Hepatocyte (in vitro differentiated cells): ENCODE results near the gene PARP1.

Source experiments
- EZH2 ChIP-seq: fragments of 200-600 bp; sonication (generic); IDR thresholded peaks from 2 replicates; pipeline ENCODE4 v1.6.1; 2016; ENCODE audit warnings: antibody characterized with exemption, mild to moderate bottlenecking, borderline replicate concordance
- EZH2phosphoT487 ChIP-seq: fragments of 200-600 bp; sonication (generic); IDR thresholded peaks from one replicate; pipeline ENCODE4 v1.6.1; 2018; ENCODE audit warnings: antibody characterized with exemption, mild to moderate bottlenecking, low read depth, moderate library complexity; ENCODE audit not compliant: unreplicated experiment, severe bottlenecking
- TF ChIP-seq, protein P1 (sequence below): fragments of 200-600 bp; sonication (generic); IDR thresholded peaks from 2 replicates; pipeline ENCODE4 v1.5.1; 2016; ENCODE audit warnings: antibody characterized with exemption, mild to moderate bottlenecking; ENCODE audit not compliant: poor library complexity

DNA sequence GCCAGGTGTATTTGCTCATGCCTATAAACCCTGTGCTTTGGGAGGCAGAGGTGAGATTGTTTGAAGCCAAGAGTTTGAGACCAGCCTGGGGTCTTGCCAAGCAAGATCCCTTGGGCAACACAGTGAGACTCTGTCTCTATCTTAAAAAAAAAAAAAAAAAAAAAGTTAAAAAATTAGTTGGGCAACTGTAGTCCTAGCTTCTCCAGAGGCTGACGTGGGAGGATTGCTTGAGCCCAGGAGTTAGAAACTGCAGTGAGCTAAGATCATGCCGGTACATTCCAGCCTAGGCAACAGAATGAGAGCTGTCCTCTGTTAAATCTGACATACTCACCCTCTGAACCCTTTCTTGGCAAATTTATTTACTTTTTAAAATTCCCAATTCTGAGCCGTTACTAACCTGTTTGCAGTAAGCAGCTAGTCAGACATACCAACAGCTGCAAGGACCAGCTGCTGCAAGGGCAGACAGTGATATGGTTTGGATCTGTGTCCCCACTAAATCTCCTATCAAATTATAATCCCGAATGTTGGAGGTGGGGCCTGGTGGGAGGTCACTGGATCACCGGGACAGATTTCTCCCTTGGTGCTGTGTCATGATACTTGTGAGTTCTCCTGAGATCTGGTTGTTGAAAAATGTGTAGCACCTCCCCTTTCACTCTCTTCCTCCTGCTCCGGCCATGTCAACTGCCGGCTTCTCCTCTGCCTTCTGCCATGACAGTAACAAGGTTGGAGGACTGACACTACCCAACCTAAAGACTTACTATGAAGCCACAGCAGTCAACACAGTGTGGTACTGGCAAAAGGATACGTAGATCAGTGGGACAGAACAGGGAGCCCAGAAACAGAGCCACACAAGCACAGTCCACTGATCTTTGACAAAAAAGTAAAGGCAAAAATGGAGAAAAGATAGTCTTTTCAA, 10.6 kb downstream of the PARP1 start:
- TF ChIP-seq EZH2 (no peak), EZH2phosphoT487 (no peak)
- TF ChIP-seq, protein P1, sequence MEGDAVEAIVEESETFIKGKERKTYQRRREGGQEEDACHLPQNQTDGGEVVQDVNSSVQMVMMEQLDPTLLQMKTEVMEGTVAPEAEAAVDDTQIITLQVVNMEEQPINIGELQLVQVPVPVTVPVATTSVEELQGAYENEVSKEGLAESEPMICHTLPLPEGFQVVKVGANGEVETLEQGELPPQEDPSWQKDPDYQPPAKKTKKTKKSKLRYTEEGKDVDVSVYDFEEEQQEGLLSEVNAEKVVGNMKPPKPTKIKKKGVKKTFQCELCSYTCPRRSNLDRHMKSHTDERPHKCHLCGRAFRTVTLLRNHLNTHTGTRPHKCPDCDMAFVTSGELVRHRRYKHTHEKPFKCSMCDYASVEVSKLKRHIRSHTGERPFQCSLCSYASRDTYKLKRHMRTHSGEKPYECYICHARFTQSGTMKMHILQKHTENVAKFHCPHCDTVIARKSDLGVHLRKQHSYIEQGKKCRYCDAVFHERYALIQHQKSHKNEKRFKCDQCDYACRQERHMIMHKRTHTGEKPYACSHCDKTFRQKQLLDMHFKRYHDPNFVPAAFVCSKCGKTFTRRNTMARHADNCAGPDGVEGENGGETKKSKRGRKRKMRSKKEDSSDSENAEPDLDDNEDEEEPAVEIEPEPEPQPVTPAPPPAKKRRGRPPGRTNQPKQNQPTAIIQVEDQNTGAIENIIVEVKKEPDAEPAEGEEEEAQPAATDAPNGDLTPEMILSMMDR, result no peak
